SK-N-SH (cell line): ENCODE data around the gene ATP2B1.

Experiments used
- FOXM1 ChIP-seq: IDR thresholded peaks from 2 replicates; pipeline ENCODE4 v1.4.0; 2012; ENCODE audit warnings: low read depth, mild to moderate bottlenecking
- JUND ChIP-seq: IDR thresholded peaks from 2 replicates; pipeline ENCODE4 v1.4.0; 2012
- NRF1 ChIP-seq: IDR thresholded peaks from 2 replicates; pipeline ENCODE4 v1.6.1; 2012; ENCODE audit warnings: low read depth, mild to moderate bottlenecking, low read length
- RAD21 ChIP-seq: IDR thresholded peaks from 2 replicates; pipeline ENCODE4 v1.6.1; 2012; ENCODE audit warnings: mild to moderate bottlenecking, low read length
- TAF1 ChIP-seq: IDR thresholded peaks from 2 replicates; pipeline ENCODE4 v1.6.1; 2012; ENCODE audit warnings: low read depth, mild to moderate bottlenecking, low read length, moderate library complexity, borderline replicate concordance
- TF ChIP-seq, protein P1 (sequence below): fragments of 200-600 bp; sonication (generic); IDR thresholded peaks from 2 replicates; pipeline ENCODE4 v1.6.1; 2017; ENCODE audit warnings: antibody characterized with exemption, mild to moderate bottlenecking, moderate library complexity

GRCh38 chr12:89701606-89702206, 6.9 kb downstream of the ATP2B1 start:
- TF ChIP-seq, protein P1, sequence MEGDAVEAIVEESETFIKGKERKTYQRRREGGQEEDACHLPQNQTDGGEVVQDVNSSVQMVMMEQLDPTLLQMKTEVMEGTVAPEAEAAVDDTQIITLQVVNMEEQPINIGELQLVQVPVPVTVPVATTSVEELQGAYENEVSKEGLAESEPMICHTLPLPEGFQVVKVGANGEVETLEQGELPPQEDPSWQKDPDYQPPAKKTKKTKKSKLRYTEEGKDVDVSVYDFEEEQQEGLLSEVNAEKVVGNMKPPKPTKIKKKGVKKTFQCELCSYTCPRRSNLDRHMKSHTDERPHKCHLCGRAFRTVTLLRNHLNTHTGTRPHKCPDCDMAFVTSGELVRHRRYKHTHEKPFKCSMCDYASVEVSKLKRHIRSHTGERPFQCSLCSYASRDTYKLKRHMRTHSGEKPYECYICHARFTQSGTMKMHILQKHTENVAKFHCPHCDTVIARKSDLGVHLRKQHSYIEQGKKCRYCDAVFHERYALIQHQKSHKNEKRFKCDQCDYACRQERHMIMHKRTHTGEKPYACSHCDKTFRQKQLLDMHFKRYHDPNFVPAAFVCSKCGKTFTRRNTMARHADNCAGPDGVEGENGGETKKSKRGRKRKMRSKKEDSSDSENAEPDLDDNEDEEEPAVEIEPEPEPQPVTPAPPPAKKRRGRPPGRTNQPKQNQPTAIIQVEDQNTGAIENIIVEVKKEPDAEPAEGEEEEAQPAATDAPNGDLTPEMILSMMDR = no peak
- TF ChIP-seq FOXM1 (no peak), JUND (no peak), NRF1 (no peak), RAD21 (no peak), TAF1 (no peak)
